T1000 (cell line): ENCODE measurements around the gene EVA1A.

Source experiments
- DNase-seq: peaks from one replicate; lab custom pipeline; 2025; ENCODE audit warnings: mixed read lengths; lab: John Stamatoyannopoulos, UW

Gene EVA1A

DNA sequence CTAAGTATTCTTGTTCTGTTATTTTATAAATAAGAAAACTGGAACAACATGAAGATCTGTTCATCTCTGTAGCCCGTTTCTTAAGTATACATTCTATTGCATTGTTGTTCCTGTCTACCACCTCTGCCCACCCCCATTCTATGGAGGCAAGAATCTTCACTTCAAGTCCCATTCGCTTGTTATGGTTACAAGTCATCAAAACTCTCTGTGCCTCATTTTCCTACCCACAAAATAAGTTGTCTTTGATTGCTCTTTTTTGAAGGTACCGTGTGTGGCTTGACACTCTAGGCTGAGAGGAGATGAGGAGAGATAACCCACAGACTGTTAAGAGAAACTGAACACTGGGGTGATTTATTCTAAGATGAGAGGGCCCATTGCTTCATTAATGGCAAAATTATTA lies 2.9 kb upstream of the EVA1A start:
- DNase-seq: no peak

DNA sequence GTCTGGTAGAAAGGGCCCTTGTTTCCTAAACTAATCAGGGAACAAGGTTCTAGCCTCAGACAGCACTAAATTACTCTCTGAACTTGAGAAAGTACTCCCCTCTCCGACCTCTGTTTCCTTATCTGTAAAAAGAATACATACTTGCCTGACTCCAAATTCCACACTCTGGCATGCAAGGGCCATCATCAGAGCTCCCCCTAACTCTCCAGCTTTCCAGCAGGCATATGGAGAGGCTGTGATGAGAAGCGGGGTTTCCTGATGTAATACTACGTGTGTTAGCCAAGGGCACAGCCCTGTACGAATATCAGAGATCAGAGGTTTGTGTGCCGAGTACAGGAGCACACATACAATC lies 1.8 kb upstream of the EVA1A start:
- no peak for DNase-seq

DNA sequence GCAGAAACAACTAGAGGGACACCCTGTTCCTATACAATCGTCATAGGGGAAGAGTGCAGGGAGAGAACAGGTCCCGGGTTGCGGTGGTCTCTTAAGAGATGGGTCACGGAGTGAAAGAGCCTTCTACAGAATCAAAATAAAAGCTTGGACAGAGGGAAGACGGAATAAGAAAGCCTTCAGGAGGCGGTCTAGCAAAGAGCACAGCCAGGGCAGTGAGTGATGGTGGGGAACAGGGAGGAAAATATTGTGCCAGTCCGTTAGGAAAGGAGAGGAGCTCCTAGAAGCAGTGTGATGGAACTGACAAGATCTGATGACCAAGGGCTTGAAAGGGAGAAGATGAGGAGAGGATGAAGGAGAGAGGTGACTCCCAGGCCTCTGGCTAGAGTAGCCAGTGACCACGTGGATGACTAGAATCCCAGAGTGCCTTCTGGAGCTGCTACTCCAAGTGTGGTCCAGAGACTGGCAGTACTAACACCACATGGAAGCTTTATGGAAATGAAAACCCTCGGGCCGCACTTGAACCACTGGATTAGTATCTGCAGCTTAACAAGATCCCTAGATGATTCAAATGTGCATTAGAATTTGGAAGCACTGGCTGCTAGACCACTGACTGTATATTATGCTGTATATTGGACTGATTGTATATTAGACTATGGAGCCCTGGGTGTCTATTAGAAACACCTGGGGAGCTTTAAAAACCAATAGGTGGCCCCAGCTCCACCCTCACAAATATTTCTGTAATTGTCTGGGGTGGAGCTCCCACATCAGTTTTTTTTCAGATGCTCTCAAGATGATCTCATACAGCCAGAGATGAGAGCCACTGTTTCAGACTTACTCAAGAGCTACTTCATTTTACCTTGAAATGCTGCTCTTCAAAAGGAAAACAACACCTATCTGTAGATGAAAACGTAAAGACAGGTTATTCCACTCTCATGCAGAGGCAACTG lies 1.1 kb upstream of the EVA1A start:
- no peak for DNase-seq

DNA sequence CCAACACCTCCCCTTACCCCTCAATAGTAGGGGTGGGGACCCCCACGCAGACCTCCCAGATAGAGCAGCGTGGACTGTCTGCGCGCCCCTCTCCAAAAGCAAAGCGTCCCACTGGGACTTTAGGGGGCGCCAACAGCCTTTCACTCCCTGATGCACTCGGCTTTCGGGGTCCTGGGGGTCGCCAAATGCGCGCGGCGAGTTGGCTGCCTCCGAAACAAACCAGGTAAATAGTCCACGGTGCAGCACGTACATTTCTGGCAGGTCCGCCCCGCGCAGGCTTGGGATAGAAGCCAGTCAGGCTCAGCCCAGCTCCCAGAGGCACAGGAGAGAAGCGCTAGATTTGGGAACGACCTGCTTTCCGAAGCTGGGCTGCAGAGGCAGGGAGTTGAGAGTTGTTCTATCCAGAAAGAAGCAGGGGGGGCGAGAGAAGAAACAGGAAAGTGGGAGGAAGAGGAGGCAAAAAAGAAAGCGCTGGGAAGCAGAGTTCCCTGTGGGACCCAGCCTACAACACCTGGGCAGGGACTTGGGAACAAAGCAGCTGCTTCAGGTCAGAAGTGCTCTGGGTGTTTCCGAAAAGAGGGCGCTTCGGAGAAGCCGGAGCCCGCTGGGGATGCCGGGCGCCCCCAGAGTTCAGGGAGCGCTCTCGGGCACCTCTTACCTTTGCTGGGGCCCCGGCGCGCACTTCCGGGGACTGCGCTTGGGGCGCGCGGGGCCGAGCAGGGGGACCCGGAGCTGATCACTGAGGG lies 544 bp downstream of the EVA1A start:
- DNase-seq: no peak

DNA sequence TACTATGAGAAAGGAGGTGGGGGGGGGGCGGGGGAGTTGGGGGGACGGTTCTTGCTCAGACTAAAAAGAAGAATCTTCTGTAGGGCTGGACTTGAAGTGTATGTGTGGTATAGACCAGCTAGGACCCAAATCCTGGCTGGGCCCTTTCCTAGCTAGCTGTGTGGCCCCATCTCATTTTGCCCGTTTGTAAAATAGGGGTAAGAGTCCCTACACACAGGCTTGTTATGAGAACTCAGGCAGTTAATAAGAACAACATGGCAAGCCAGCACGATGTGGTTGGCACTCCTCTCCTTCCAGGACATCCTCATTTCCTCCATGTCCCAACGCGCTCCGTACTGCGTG lies 1.1 kb downstream of the EVA1A start:
- DNase-seq: no peak

DNA sequence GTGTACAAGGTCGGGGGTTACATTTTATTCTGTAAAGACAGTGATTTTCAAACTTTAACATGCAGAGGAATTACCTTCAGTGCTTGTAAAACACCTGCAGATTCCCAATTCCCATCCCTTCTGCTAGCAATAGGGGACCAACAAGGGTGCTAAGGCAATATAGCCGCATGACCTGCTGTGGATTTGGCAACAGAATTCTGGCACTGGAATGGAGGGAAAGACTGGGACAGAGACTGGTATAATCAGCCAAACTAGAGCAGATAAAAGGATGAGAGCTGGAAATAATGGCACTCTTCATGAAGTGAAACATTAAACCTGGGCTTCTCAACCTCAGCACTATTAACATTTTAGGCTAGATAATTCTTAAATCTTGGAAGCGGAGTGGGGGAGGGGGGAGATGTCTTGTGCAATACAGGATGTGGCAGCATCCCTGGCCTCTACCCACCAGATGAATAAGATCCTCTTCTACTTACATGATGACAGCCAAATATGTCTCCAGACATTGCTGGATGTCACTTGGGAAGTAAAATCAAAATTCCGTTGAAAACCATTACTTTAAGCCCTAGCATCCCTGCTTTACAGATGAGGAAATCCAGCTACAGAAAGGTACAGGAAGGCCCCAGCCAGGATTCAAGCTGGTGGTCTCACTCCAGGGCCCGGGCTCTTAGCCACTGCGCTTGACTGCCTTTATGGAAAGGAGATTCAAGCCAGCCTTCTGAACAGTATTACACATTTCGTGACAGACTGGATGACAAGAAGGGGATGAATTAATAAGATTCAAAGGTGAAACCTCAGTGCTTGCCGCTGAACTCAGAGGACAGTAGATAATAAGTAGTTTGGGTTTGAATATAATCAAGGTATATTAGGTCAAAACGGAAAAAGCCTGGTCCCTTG lies 1.7 kb downstream of the EVA1A start:
- no peak for DNase-seq

DNA sequence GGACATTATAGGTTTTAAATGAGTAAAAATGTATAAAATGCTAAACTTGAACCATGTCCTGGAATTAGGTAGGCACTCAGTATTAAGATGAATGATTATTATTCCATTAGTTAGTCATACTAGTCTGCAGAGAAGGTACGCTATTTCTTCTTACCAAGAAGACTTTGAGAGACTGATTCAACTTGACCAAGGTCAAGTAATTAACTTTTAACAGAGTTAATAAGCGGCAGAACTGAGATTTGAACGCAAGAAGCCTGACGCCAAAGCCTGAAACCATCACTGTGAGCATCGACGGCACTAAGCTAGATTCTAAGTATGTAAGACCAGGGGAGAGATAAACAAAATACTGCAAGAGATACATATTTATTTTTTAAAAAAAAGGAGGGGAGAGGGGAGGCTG lies 2.6 kb downstream of the EVA1A start:
- DNase-seq: no peak

DNA sequence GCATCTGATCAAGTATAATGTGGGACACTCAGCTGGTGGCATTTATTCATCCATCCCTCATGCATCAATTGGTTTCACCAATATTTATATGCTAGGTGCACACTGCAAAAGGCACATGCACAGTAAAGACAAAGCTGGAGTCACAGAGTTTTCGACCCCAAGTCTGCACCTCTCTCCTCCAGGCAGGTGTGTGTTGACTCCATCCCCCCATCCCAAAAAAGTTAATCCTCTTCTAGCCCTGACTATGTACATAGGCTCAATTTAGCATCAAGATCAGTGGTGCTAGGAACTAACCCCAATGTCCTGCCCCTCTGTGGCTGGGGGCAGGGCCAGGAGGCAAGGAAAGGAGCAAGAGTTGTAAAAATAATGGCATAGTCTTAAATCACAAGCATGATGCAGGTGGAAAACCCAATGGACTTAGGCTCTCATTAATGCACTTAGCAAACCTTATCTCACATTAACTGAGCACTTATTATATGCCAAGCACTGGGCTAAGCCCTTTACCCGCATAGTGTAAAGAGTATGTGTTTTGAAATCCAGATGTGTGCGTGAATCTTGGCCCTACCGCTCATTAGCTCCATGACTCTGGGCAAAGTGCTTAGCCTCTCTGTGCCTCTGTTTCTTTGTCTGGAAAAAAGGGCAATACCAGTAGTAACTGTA lies 3.1 kb downstream of the EVA1A start:
- DNase-seq: no peak

DNA sequence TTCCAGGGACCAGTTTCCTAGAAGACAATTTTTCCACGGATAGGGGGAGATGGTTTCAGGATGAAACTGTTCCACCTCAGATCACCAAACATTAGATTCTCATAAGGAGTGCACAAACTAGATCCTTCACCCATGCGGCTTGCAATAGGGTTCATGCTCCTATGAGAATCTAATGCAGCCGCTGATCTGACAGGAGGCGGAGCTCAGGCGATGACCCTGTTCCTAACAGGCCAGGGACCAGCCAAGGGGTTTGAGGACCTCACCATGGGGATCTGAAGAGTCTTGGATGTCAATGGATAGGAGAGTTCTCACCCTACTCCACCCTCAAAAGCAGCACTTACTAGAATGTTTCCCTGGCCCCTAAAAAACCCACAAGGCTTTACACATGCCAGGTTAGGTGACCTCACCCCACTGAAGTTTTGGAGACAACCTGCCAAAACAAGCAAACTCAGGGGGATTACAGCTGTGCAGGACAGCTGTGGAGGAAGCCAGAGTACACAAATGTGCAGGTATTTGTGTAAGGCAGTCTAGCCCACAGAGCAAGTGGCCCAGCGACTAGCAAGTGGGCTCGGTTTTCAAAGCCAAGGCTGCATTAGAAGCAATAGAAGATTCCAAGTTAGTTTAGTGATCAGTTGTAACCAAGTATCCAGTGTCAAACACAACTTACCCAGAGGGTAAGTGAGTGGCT lies 3.9 kb downstream of the EVA1A start:
- DNase-seq: no peak

DNA sequence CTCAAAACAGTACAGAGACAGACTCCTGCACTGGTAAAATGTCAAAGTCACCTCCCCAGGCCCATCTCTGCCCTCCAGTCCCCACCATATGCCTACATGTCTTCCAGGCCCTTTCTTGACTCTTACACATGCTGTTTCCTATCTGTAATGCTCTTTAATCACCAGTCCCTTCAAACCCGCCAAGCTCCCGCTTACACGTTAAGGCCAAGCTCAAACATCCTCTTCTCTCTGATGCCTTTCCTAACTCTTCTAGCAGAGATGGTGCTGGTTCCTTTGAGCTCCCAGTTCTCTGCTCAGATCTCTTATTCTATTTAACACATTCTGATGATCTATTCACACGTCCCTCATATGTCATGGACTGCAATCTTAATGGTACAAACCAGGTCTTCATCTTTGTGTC lies 5.0 kb downstream of the EVA1A start:
- no peak for DNase-seq

DNA sequence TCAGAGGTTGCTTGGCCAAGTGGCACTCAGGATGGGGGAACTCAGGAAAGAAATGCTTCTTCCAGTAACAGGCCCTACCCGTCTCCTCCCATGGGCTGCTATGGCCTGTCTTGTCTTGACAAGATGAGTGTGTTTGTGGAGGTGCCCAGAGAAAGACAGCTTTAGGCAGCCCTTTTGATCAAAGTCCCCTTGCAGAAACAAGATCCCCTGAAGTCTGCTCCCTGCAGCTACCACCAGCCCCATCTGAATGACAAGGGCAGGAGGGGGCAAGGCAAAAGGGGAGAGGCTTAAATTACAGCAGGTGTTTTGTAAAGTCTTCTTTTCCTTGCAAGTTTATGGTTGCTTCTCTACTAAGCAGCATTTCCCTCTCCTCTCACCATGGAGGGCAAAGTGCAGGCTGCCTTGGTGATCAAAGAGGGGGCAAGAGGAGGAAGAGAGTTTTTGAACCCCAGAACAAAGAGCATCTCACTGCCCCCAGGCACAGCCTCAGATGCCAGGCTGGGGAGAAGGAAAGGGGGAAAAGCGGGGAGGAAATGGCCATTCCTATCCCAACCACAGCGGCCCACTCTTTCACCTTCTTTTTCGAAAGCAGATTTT lies 6.7 kb downstream of the EVA1A start:
- DNase-seq: no peak

DNA sequence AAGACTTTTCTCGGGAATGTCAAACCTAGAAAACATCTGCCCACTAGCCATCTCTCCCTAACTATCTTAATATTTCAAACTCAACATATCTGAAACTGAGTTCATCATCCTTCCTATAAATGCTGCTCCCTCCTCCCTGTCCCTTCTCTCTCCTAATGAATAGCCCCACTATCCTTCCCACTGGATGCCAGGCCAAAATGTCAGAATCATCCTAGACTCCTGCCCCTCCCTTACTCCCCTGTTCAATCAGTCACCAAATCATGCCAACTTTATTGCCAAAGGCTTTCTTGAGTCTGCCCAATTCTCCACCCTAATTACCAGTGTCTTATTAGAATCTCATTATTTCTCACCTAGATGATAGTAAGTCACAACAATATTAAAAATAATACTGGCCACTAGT lies 8.5 kb downstream of the EVA1A start:
- no peak for DNase-seq

DNA sequence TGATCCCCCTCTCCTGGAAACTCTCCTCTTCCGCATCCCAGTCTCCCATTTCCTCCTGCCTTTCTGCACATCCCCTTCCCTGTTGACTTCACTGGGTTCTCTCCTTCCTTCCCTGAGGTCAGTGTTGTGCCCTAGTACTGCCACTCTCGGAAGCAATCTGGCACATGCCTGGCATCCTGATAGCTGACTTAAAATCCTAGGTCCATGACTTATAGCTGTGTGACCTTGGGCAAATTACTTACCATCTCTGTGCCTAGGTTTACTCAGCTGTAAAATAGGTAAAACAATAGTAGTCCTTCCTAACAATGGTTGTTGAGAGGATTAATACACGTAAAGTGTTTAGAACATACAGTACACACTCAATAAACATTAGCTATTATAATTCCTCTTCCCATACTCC lies 9.3 kb downstream of the EVA1A start:
- DNase-seq: no peak

DNA sequence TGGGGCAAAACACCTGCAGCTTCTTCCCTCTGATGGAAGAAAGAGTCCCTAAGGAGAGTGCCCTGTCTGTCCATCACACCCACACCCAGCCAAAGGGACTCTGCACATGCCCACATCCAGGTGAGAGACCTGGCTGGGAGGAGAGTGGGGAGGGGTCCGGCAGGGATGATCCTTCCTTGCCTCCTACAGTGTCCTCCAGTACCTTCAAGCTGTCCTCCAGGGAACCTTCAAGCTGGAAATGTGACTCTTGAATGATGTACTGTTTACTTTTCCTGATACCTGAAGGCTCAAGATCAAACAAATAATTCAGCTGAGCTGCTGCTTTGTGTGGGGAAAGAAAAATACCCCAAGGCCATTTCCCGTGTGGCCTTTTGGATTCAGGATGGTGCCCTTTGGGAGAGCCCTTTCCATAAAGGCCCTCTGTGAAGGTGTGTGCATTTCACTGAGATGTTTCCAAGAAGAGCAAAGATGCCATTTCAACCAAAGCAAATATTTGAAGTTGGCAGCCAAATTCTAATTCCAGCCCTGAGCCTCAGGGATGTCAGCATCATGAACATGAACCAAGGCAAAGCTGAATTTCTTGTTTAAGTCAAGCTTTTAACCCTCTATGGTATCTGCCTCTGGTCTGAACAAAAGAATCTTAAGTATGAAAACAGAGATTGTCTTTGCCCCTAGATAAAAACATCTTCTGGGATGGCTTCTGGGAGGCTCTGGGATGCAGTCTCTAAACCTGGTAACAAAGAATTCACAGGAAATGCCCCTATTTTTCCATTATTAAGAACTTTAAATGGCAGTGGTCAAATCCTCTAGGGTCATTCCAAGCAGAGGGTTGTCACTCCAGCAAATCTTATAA lies 11.1 kb downstream of the EVA1A start:
- no peak for DNase-seq

DNA sequence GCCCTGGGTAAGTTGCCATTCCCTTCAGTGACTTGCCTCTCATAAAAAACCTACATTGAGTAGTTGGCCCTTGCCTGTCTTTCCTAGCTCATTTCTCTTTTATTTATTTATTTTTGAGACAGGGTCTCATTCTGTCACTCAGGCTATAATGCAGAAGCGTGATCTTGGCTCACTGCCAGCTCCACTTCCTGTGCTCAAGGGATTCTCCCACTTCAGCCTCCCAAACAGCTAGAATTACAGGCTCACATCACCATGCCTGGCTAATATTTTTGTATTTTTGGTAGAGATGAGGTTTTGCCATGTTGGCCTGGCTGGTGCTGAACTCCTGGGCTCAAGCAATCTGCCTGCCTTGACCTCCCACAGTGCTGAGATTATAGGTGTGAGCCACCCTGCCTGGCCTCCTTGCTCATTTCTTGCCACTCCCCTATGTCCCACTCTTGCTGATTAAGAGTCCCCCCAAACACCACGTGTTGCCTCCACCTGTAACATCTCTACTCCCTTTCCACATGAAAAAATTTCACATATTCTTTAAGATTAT lies 12.6 kb downstream of the EVA1A start:
- DNase-seq: no peak

DNA sequence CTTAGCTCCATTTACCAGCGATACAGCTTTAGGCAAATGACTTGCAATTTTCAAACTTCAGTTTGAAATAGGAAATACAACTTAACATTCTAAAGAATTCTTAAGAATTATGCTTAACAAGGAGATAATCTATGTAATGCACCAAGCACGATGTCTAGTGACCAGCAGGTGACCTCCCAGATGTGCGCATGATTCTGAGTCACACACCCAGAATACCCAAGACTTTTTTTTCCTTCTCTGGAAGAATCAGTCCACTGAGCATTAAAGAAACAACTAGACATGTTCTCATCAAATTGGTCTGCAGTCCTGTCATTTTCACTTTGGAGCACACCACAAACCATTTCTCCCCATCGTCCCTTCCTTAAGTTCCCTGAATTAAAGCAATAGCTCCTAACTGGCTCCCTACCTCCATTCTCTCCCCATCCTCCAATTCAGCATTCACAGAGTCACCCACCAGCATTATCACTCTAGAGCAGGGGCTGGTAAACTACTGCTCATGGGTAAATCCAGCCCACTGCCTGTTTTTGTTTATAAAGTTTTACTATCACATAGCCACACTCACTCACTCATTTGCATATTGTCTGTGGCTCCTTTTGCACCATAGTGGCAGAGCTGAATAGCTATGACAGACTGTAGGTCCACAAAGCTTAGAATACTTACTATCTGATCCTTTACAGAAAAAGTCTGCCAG lies 13.2 kb downstream of the EVA1A start:
- no peak for DNase-seq

DNA sequence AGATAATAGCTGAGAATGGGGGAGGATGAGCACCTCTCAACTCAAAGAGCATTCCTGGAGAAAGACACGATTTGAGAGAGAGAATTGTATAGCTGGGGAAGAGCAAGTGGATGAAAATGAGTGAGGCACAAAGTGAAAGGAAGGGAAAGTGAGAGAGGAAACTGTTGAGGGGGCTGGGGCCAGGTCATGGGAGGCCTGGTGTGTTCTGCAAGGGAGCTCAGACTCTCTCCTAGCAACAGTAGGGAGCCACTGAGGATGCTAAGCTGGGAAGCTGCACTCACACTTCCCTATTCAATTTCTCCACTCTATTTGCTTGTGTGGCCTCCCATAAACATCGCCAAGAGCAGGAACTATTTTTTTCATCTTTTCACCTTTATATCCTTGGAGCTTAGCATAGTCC lies 14.8 kb downstream of the EVA1A start:
- no peak for DNase-seq

DNA sequence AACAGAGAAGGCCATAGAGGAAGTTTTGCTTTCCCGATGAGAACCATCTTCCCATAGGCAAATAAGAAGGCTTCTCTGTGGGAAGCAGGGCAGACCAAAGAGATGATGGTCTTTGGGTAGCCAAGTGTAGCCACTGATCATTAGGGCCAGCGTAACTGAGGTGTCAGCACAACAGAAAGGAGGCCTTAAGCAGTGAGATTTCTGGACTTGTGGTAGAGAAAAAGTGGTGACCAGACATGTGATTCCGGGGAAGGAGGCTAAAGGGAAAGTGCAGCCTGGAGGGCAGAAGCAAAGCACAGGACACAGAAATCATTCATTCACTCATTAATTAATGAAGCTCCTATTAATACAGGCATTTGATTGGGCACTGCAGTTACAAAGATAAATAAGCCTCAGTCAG lies 15.4 kb downstream of the EVA1A start:
- DNase-seq: no peak

DNA sequence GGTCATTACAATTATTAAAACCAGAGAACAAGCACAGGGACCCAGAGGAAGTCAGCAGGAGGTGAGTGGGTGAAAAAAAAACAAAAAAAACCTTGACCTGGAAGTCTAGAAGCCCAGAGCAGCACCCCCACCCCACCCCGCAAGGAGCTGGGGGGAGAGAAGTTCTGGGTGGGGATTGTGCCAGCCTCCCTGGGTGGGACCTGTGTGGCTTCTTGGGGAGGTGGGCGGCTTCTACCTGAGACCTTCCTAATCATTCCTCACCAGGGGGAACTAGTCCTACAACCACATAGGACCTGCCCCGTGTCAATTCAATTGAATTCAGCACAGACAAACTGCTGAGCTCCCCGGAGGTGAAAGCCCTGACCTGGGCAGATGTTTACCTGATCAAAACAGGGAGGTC lies 17.3 kb downstream of the EVA1A start:
- DNase-seq: no peak
